Duodenal mucosa (tissue), 2 donors: Measurements from ENCODE around the gene ITFG2.
"Not testable (repeated sequence)": the region's sequence is repeated elsewhere in the genome, so short reads cannot be mapped to it uniquely, and the experiment has no call there.

Experiments
- H3K27ac ChIP-seq: one replicate; pipeline ENCODE4 v1.7.0; 2013; ENCODE audit warnings: low read depth, low read length
- H3K27me3 ChIP-seq, 2 donors: one replicate each; pipeline ENCODE4 v1.7.0; 2013; ENCODE audit warnings: low read length in 2 of 2, control low read depth in 1 of 2; ENCODE audit not compliant: insufficient read depth in 2 of 2, control insufficient read depth in 1 of 2
- H3K36me3 ChIP-seq, 2 donors: one replicate each; pipeline ENCODE4 v1.7.0; 2013; ENCODE audit warnings: low read length in 2 of 2, control low read depth in 1 of 2; ENCODE audit not compliant: insufficient read depth in 2 of 2, control insufficient read depth in 1 of 2
- H3K4me1 ChIP-seq, 2 donors: one replicate each; pipeline ENCODE4 v1.7.0; 2013; ENCODE audit warnings: low read length in 2 of 2, control low read depth in 1 of 2; ENCODE audit not compliant: insufficient read depth in 2 of 2, control insufficient read depth in 1 of 2
- H3K4me3 ChIP-seq, 2 donors: one replicate each; pipeline ENCODE4 v1.7.0; 2013; ENCODE audit warnings: low read length in 2 of 2, low read depth in 1 of 2
- H3K9ac ChIP-seq, 2 donors: one replicate each; pipeline ENCODE4 v1.7.0; 2013; ENCODE audit warnings: low read length in 2 of 2, low read depth in 1 of 2
- H3K9me3 ChIP-seq, 2 donors: one replicate each; pipeline ENCODE4 v1.7.0; 2013; ENCODE audit warnings: low read length in 2 of 2, control low read depth in 1 of 2; ENCODE audit not compliant: control insufficient read depth in 1 of 2

The ITFG2 gene

GRCh38 chr12:2858334-2858733 is 45.9 kb downstream of the ITFG2 start:
- Histone ChIP-seq H3K9ac (no peak overlapping the region), H3K27me3 (no peaks in the 10 kb centered on the region), H3K9me3 (no peaks in the 10 kb centered on the region), H3K4me1 (peaks cover 28 to 30% of the 10 kb centered on the region in 2 donors), H3K27ac (no peak overlapping the region), H3K4me3 (no peak overlapping the region), H3K36me3 (peaks cover 11 to 22% of the 10 kb centered on the region in 2 donors)

GRCh38 chr12:2858944-2859421 is 46.5 kb downstream of the ITFG2 start:
- Histone ChIP-seq H3K27me3 (no peaks in the 10 kb centered on the region), H3K9ac (no peak overlapping the region), H3K9me3 (no peaks in the 10 kb centered on the region), H3K27ac (no peak overlapping the region), H3K4me3 (no peak overlapping the region), H3K36me3 (peaks cover 11 to 22% of the 10 kb centered on the region in 2 donors), H3K4me1 (peaks cover 28 to 30% of the 10 kb centered on the region in 2 donors)

GRCh38 chr12:2860170-2860569 is 47.7 kb downstream of the ITFG2 start:
- H3K9me3 ChIP-seq = no peaks in the 10 kb centered on the region
- no peak overlapping the region for H3K9ac ChIP-seq
- no peak overlapping the region for H3K4me3 ChIP-seq
- no peaks in the 10 kb centered on the region for H3K27me3 ChIP-seq
- H3K27ac ChIP-seq = no peak overlapping the region
- peaks cover 11 to 33% of the 10 kb centered on the region in 2 donors for H3K36me3 ChIP-seq
- peaks cover 20% of the 10 kb centered on the region in 2 donors for H3K4me1 ChIP-seq

GRCh38 chr12:2862876-2863275 is 50.4 kb downstream of the ITFG2 start:
- H3K9ac ChIP-seq = no peak overlapping the region
- H3K4me1 ChIP-seq = peaks cover 0 to under 1% of the 10 kb centered on the region in 2 donors
- H3K9me3 ChIP-seq = no peaks in the 10 kb centered on the region
- H3K4me3 ChIP-seq = no peak overlapping the region
- no peak overlapping the region for H3K27ac ChIP-seq
- H3K36me3 ChIP-seq = peaks cover 11 to 37% of the 10 kb centered on the region in 2 donors
- H3K27me3 ChIP-seq = no peaks in the 10 kb centered on the region

- not testable (repeated sequence) for H3K4me1 ChIP-seq, H3K4me3 ChIP-seq, H3K27ac ChIP-seq, H3K27me3 ChIP-seq, H3K9ac ChIP-seq, H3K9me3 ChIP-seq
- peaks cover 8 to 35% of the 10 kb centered on the region in 2 donors for H3K36me3 ChIP-seq
Observed at GRCh38 chr12:2863402-2863801, 50.9 kb downstream of the ITFG2 start.

GRCh38 chr12:2864198-2864597 is 51.7 kb downstream of the ITFG2 start:
- Histone ChIP-seq H3K27ac (no peak overlapping the region), H3K27me3 (no peaks in the 10 kb centered on the region), H3K9ac (no peak overlapping the region), H3K4me1 (no peaks in the 10 kb centered on the region), H3K36me3 (peaks cover 3 to 37% of the 10 kb centered on the region in 2 donors), H3K9me3 (no peaks in the 10 kb centered on the region), H3K4me3 (no peak overlapping the region)

GRCh38 chr12:2868986-2869632 is 56.6 kb downstream of the ITFG2 start:
- not testable (repeated sequence) for H3K4me3 ChIP-seq, H3K9me3 ChIP-seq, H3K27ac ChIP-seq, H3K4me1 ChIP-seq, H3K9ac ChIP-seq, H3K27me3 ChIP-seq
- H3K36me3 ChIP-seq = peaks cover 0 to 28% of the 10 kb centered on the region in 2 donors
